Hepatocyte (in vitro differentiated cells): ENCODE results near the gene CCZ1B. TPM values are rescaled to one million over a fixed set of nuclear protein-coding genes. Genes with fewer than 3 reads are reported as not detected.
"Not testable (repeated sequence)": the region's sequence is repeated elsewhere in the genome, so short reads cannot be mapped to it uniquely, and the experiment has no call there.

Experiments
- DNase-seq: peaks from one replicate; pipeline ENCODE4 v3.0.0-alpha.2; 2016; ENCODE audit warnings: low spot score
- H2AFZ ChIP-seq: fragments of 200-600 bp; sonication (generic); 2 replicates; pipeline ENCODE4 v1.6.0; 2016; ENCODE audit warnings: antibody characterized with exemption, mild to moderate bottlenecking
- H3K27ac ChIP-seq: fragments of 200-600 bp; sonication (generic); 2 replicates; pipeline ENCODE4 v1.5.1; 2016; ENCODE audit warnings: mild to moderate bottlenecking
- H3K27me3 ChIP-seq: fragments of 200-600 bp; sonication (generic); 2 replicates; pipeline ENCODE4 v1.6.1; 2016
- H3K36me3 ChIP-seq: fragments of 200-600 bp; sonication (generic); replicated peaks from 2 replicates; pipeline ENCODE4 v1.5.1; 2016; ENCODE audit warnings: low read depth; ENCODE audit not compliant: insufficient read depth
- H3K4me1 ChIP-seq: fragments of 200-600 bp; sonication (generic); 2 replicates; pipeline ENCODE4 v1.5.1; 2016; ENCODE audit warnings: mild to moderate bottlenecking, moderate library complexity; ENCODE audit not compliant: insufficient read depth
- H3K4me2 ChIP-seq: fragments of 200-600 bp; sonication (generic); 2 replicates; pipeline ENCODE4 v1.6.0; 2016
- H3K4me3 ChIP-seq: fragments of 200-600 bp; sonication (generic); 2 replicates; pipeline ENCODE4 v1.5.1; 2016; ENCODE audit warnings: mild to moderate bottlenecking
- H3K79me2 ChIP-seq: fragments of 200-600 bp; sonication (generic); 2 replicates; pipeline ENCODE4 v1.6.0; 2017; ENCODE audit warnings: mild to moderate bottlenecking
- H3K9me2 ChIP-seq: fragments of 200-600 bp; sonication (generic); replicated peaks from 2 replicates; pipeline ENCODE4 v1.6.0; 2017; ENCODE audit warnings: mild to moderate bottlenecking; ENCODE audit not compliant: insufficient read depth
- H3K9me3 ChIP-seq: fragments of 200-600 bp; sonication (generic); 2 replicates; pipeline ENCODE4 v1.5.1; 2016; ENCODE audit warnings: low read depth, mild to moderate bottlenecking
- H4K20me1 ChIP-seq: fragments of 200-600 bp; sonication (generic); 2 replicates; pipeline ENCODE4 v1.6.0; 2016; ENCODE audit warnings: mild to moderate bottlenecking; ENCODE audit not compliant: insufficient read depth, poor library complexity, severe bottlenecking
- WGBS: methylation state at CpG from one replicate; pipeline ENCODE4 v1.1.6; 2016; ENCODE audit warnings: low lambda C conversion rate; ENCODE audit errors: missing lambda C conversion rate; 5-methylcytosine and 5-hydroxymethylcytosine counted together
- polyA plus RNA-seq: library from polyadenylated mRNA; unstranded; fragments of >200 nt; fragmentation: Nextera tagmentation; extraction: Ambion mirVana; gene quantifications from 2 replicates; pipeline ENCODE4 v1.2.1, GENCODE V29; 2016
- total RNA-seq: library from RNA; depleted of rRNA; stranded (reverse); fragments of >200 nt; gene quantifications from 2 replicates; pipeline ENCODE4 v1.2.3, GENCODE V29; 2014

Gene CCZ1B
- total and polyA plus RNA-seq, 2 experiments from 2014 or later = 25.0 to 28.9 TPM

- H3K27me3 ChIP-seq, H3K27ac ChIP-seq, H3K79me2 ChIP-seq, H3K4me1 ChIP-seq, H3K9me2 ChIP-seq, H3K4me2 ChIP-seq, DNase-seq, H3K36me3 ChIP-seq, H3K4me3 ChIP-seq, H4K20me1 ChIP-seq, H2AFZ ChIP-seq, H3K9me3 ChIP-seq: not testable (repeated sequence)
- WGBS = 86% methylated on average over 2 of the region's 2 CpGs
Measured at GRCh38 chr7:6813011-6813410, 13.1 kb downstream of the CCZ1B start.

GRCh38 chr7:6807959-6808358, 18.1 kb downstream of the CCZ1B start:
- H3K79me2 ChIP-seq, H3K4me2 ChIP-seq, DNase-seq, H3K9me3 ChIP-seq, H4K20me1 ChIP-seq, H2AFZ ChIP-seq, H3K4me1 ChIP-seq, H3K27me3 ChIP-seq, H3K9me2 ChIP-seq, H3K4me3 ChIP-seq, H3K27ac ChIP-seq, H3K36me3 ChIP-seq: not testable (repeated sequence)
- 88% methylated on average over 4 of the region's 6 CpGs for WGBS

DNA sequence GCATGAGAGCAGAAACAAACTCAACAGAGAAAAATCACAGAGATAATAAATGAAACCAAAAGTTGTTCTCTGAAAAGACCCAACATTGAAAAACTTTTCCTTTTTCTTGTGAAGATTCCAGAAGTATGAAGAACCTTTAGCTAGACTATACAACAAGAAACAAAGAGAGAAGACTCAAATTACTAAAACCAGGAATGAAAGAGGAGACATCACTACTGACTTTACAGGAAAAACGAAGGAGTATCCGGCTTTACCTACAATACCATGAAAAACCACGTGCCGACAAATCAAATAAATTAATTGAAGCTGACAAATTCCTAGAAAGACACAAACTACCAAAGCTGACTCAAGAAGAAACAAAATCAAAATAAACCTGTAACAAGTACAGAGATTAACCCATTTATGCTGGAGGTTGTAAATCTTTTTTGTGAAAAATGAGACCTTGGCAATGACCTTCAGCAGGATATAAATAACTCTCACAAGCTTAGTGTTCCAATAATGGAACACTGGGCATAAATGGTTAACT, 18.6 kb downstream of the CCZ1B start:
- not testable (repeated sequence) for H3K36me3 ChIP-seq, H3K79me2 ChIP-seq, H3K27me3 ChIP-seq, H3K9me3 ChIP-seq, H3K27ac ChIP-seq, H4K20me1 ChIP-seq, H3K4me1 ChIP-seq, H3K4me2 ChIP-seq, H3K9me2 ChIP-seq, H3K4me3 ChIP-seq, H2AFZ ChIP-seq, DNase-seq
- 96% methylated on average over 4 of the region's 4 CpGs for WGBS

- 100% methylated on average over 2 of the region's 2 CpGs for WGBS
- not testable (repeated sequence) for H3K9me3 ChIP-seq
Measured at GRCh38 chr7:6800331-6800730, 25.7 kb downstream of the CCZ1B start.

GRCh38 chr7:6799887-6800286, 26.2 kb downstream of the CCZ1B start:
- not testable (repeated sequence) for H3K27me3 ChIP-seq, H3K4me2 ChIP-seq, H3K4me3 ChIP-seq, H2AFZ ChIP-seq, DNase-seq, H3K9me2 ChIP-seq, H4K20me1 ChIP-seq, H3K79me2 ChIP-seq, H3K36me3 ChIP-seq, H3K27ac ChIP-seq, H3K9me3 ChIP-seq, H3K4me1 ChIP-seq
- no CpG with 5 or more reads among the region's 12 CpGs for WGBS

More at GRCh38 chr7:6800331-6800730, 25.7 kb downstream of the CCZ1B start:
- not testable (repeated sequence) for H3K27ac ChIP-seq, H3K9me2 ChIP-seq, H2AFZ ChIP-seq, H4K20me1 ChIP-seq, H3K27me3 ChIP-seq, H3K79me2 ChIP-seq, H3K4me3 ChIP-seq, H3K4me2 ChIP-seq, H3K4me1 ChIP-seq, DNase-seq, H3K36me3 ChIP-seq

- not testable (repeated sequence) for H3K27ac ChIP-seq, H3K4me2 ChIP-seq, H4K20me1 ChIP-seq, H3K79me2 ChIP-seq, H3K9me2 ChIP-seq, H2AFZ ChIP-seq, H3K4me1 ChIP-seq, H3K27me3 ChIP-seq, DNase-seq, H3K4me3 ChIP-seq, H3K36me3 ChIP-seq, H3K9me3 ChIP-seq
- WGBS = 80% methylated on average over 1 of the region's 8 CpGs
Measured at GRCh38 chr7:6798047-6798446, 28.0 kb downstream of the CCZ1B start.

DNA sequence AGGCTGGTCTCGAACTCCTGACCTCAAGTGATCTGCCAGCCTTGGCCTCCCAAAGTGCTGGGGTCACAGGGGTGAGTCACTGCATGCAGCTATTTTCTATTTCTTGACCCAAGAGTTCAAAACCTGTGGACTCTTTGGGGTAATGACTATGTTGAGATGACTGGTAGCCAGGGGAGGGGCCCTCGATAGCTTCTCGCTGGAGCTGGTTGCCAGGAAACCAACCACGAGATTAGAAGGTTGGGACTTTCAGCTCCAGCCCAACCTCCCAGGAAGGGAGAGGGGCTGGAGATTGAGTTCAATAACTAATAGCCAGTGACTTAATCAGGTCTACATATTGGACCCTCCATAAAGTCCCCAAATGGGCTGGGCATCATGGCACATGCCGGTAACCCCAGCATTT, 28.9 kb downstream of the CCZ1B start:
- not testable (repeated sequence) for H3K36me3 ChIP-seq, H3K9me3 ChIP-seq, H4K20me1 ChIP-seq, H3K79me2 ChIP-seq, H3K4me3 ChIP-seq, H3K4me2 ChIP-seq, H2AFZ ChIP-seq, H3K27me3 ChIP-seq, H3K9me2 ChIP-seq, DNase-seq, H3K27ac ChIP-seq, H3K4me1 ChIP-seq
- 72% methylated on average over 5 of the region's 5 CpGs for WGBS

DNA sequence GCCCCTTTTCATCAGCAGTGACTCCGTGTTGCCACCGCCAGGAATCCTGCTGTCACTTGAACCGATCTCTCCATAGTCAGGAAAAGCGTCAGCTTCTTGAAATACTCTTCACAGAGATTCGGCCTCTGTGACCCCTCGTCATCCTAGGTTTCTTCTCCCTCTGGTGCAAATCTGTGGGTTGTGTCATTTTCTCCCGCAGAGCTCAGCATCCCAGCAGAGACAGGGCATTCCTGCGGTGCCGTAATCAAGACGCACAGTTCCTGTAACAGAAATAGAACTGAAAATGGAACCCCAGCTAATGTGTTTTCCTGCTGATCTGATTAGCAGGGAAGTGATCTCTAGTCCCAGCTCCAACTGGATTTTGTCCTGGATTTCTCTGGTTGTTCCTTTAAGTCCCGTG, 31.8 kb downstream of the CCZ1B start:
- 88% methylated on average over 3 of the region's 11 CpGs for WGBS
- DNase-seq, H3K9me3 ChIP-seq, H4K20me1 ChIP-seq, H3K79me2 ChIP-seq, H3K4me3 ChIP-seq, H3K9me2 ChIP-seq, H3K27ac ChIP-seq, H3K4me1 ChIP-seq, H3K36me3 ChIP-seq, H2AFZ ChIP-seq, H3K4me2 ChIP-seq, H3K27me3 ChIP-seq: not testable (repeated sequence)

DNA sequence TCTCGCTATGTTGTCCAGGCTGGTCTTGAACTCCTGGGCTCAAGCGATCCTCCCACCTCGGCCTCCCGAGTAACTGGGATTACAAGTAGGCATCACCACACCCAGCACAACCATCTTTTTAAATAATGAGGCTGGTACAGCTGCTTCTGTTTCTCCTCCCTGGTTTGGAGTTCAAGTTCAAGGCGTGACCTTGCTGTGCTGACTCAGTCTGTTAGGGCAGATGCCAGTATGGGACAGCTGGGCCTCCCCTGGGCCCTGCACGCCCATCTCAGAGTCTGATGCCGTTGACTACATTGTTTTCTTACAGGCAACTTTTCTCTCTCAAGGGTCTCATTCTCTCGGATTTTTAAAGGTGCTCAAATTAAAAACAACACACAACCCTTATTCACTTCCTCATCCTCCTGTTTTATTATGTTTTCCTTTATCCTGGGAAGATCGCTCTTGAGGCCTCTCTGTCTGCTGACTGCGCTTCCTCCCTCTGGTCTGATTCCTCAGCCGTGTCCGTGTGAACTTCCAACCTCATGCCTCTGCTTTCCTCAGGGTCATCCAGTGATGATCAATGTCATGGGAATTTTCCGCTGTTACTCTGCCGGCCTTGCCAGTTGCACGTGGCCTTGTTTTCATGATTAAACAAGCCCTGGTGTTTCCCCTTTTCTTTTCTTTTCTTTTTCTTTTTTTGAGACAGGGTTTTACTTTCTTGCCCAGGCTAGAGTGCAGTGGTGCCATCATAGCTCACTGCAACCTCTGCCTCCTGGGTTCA, 33.8 kb downstream of the CCZ1B start:
- not testable (repeated sequence) for H3K27ac ChIP-seq, H3K4me3 ChIP-seq, H4K20me1 ChIP-seq, H3K27me3 ChIP-seq, H3K4me2 ChIP-seq, H3K79me2 ChIP-seq, H3K36me3 ChIP-seq, H3K4me1 ChIP-seq, H3K9me3 ChIP-seq, H3K9me2 ChIP-seq, H2AFZ ChIP-seq
- peak; percentile 7 for DNase-seq
- 100% methylated on average over 5 of the region's 15 CpGs for WGBS
